Neural crest cell (in vitro differentiated cells): Measurements from ENCODE around the gene RRAD. TPM values are rescaled to one million over a fixed set of nuclear protein-coding genes. Genes with fewer than 3 reads are reported as not detected.

Experiments used
- DNase-seq: peaks from one replicate; pipeline ENCODE4 v3.0.0; 2021; ENCODE audit warnings: low read depth, mixed read lengths, low spot score
- H3K27ac Mint-ChIP-seq: one replicate; pipeline ENCODE4 v1.8.0; 2021; ENCODE audit warnings: mild to moderate bottlenecking, mixed read lengths; ENCODE audit not compliant: unreplicated experiment
- H3K27me3 Mint-ChIP-seq: 2 replicates; pipeline ENCODE4 v1.8.0; 2021; ENCODE audit warnings: low read depth, mild to moderate bottlenecking, mixed read lengths
- H3K36me3 Mint-ChIP-seq: 2 replicates; pipeline ENCODE4 v1.8.0; 2021; ENCODE audit warnings: low read depth, mild to moderate bottlenecking, mixed read lengths
- H3K4me1 Mint-ChIP-seq: 2 replicates; pipeline ENCODE4 v1.8.0; 2021; ENCODE audit warnings: mixed read lengths
- H3K4me3 Mint-ChIP-seq: one replicate; pipeline ENCODE4 v1.8.0; 2021; ENCODE audit warnings: mild to moderate bottlenecking, mixed read lengths
- H3K9me3 Mint-ChIP-seq: 2 replicates; pipeline ENCODE4 v1.8.0; 2021; ENCODE audit warnings: mixed read lengths
- CTCF ChIP-seq: fragments of 200-600 bp; sonication (generic); conservative IDR thresholded peaks from 2 replicates; pipeline ENCODE4 v1.5.0; 2021; ENCODE audit warnings: antibody characterized with exemption, mild to moderate bottlenecking
- total RNA-seq: library from RNA; stranded (reverse); gene quantifications from 2 replicates; pipeline ENCODE4 v1.2.1, GENCODE V29; 2021

RRAD gene
- total RNA-seq, 1 donor from 2014 or later, result 0.54 TPM

DNA sequence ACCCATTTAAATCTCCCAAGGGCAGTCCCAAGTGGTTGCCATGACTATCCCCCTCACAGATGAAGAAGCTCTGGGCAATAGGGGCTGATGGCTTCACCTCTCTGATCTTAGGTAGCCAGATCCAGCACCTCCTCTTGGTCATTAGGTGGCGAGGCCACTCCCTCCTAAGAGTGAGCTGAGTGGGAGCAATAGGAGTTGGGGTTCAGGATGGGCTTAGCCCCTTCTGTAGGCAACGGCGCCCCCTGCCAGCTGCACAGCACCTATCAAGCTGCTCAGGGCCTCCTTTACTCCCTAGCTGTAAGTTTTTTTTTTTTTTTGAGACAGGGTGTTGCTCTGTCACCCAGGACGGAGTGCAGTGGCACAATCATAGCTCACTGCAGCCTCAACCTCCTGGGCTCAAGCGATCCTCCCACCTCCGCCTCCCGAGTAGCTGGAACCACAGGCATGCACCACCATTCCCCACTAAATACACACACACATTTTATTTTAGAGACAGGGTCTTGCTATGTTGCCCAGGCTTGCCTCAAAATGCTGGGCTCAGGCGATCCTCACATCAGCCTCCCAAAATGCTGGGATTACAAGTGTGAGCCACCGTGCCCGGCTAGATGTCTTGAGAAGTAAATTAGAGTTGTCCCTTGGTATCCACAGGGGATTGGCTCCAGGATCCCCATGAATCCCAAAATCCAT is 3.5 kb upstream of the RRAD start:
- Mint-ChIP-seq H3K4me3 (peak overlapping the region; percentile 57), H3K9me3 (no peaks in the 10 kb centered on the region), H3K4me1 (peaks cover 24% of the 10 kb centered on the region), H3K36me3 (no peaks in the 10 kb centered on the region), H3K27ac (no peak overlapping the region), H3K27me3 (peaks cover 49% of the 10 kb centered on the region)
- no peak for DNase-seq
- TF ChIP-seq CTCF, result peak; percentile 38

- Mint-ChIP-seq H3K36me3 (no peaks in the 10 kb centered on the region), H3K27ac (no peak overlapping the region), H3K27me3 (peaks cover 57% of the 10 kb centered on the region), H3K4me3 (peak overlapping the region; percentile 49), H3K9me3 (no peaks in the 10 kb centered on the region), H3K4me1 (peaks cover 16% of the 10 kb centered on the region)
- no peak for TF ChIP-seq CTCF
- no peak for DNase-seq
These were observed 2.7 kb upstream of the RRAD start for GRCh38 chr16:66927918-66928649.

GRCh38 chr16:66926961-66927436 is 1.7 kb upstream of the RRAD start:
- no peak for DNase-seq
- H3K27ac Mint-ChIP-seq, result no peak overlapping the region
- peak overlapping the region; percentile 44 for H3K4me3 Mint-ChIP-seq
- H3K9me3 Mint-ChIP-seq, result no peaks in the 10 kb centered on the region
- no peaks in the 10 kb centered on the region for H3K36me3 Mint-ChIP-seq
- H3K27me3 Mint-ChIP-seq, result peaks cover 64% of the 10 kb centered on the region
- peaks cover 7% of the 10 kb centered on the region for H3K4me1 Mint-ChIP-seq
- TF ChIP-seq CTCF, result no peak

DNA sequence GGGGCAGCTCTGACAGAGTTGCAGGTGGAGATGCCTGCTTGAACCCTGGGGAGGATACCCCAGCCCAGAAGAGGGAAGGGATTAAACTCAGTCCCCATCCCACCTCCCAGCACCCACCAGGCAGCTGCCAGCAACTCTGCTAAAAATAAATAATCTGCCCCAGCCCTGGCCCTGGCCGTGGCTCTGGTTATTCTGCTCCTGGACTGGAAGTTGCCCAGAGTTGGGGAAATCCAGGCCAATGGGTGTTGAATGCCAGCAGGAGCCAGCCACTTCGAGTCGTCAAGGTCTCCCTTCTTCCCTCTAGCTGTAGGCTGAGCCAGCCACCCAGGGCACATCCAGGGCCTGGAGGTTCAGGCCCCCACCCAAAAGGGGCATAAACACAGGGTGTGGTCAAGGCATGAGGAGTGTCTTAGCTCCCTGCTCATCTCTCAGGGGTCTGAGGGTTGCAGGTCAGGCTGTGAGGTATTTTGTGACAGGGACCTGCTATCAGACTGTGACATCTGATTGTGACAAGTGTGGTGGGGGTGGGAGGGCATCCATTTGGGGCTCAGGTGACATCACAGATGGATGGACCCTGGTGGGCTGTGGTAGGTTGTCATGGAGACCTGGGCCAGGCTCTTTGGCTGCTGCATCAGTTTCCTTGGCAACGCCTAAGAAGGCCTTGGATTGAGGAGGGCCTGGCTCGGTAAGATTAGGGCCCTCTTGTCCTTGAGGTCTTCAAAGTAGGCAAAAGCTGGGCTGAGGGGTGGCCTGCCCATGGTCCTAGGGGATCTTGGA is 1.0 kb upstream of the RRAD start:
- H3K27me3 Mint-ChIP-seq, result peaks cover 69% of the 10 kb centered on the region
- H3K4me3 Mint-ChIP-seq, result peak overlapping the region; percentile 44
- H3K4me1 Mint-ChIP-seq, result peaks cover 7% of the 10 kb centered on the region
- H3K36me3 Mint-ChIP-seq, result no peaks in the 10 kb centered on the region
- H3K27ac Mint-ChIP-seq, result no peak overlapping the region
- H3K9me3 Mint-ChIP-seq, result no peaks in the 10 kb centered on the region
- no peak for TF ChIP-seq CTCF
- DNase-seq, result no peak

GRCh38 chr16:66924527-66925321 is 611 bp downstream of the RRAD start:
- no peak overlapping the region for H3K4me3 Mint-ChIP-seq
- no peaks in the 10 kb centered on the region for H3K36me3 Mint-ChIP-seq
- peaks cover 74% of the 10 kb centered on the region for H3K27me3 Mint-ChIP-seq

More at GRCh38 chr16:66924527-66925321, 611 bp downstream of the RRAD start:
- Mint-ChIP-seq H3K4me1 (peaks cover 7% of the 10 kb centered on the region), H3K27ac (no peak overlapping the region), H3K9me3 (no peaks in the 10 kb centered on the region)
- peak; percentile 56 for TF ChIP-seq CTCF
- peak; percentile 43 for DNase-seq
